H1 (cell line): ENCODE data around the gene TUBA4B. TPM values are rescaled to one million over a fixed set of nuclear protein-coding genes. Genes with fewer than 3 reads are reported as not detected.

Experiments
- CTCF ChIA-PET: fragments of 300-600 bp; sonication (Branson Sonifier 250); formaldehyde crosslinking; loops from one replicate; lab custom pipeline; 2021; ENCODE audit not compliant: partially characterized antibody; lab: Charles Lee
- POLR2A ChIA-PET: fragments of 300-600 bp; sonication (Branson Sonifier 250); formaldehyde crosslinking; loops from one replicate; lab custom pipeline; 2021; ENCODE audit warnings: inconsistent platforms; ENCODE audit not compliant: partially characterized antibody; lab: Charles Lee
- DNase-seq, 2 experiments: peaks; one replicate each; pipeline versions ENCODE4 v3.0.0 to v3.0.0-alpha.2; 2010 to 2022; ENCODE audit warnings: low spot score in 2 of 2, low read depth in 1 of 2, mixed read lengths in 1 of 2
- FAIRE-seq: peaks from 2 replicates; lab custom pipeline; 2011; peaks lifted over from hg19 to GRCh38; lab: Jason Lieb, UNC
- H2AFZ ChIP-seq: 2 replicates; pipeline ENCODE4 v1.8.1; 2012; ENCODE audit warnings: low read length, inconsistent platforms
- H2AK5ac ChIP-seq: 2 replicates; pipeline ENCODE4 v1.6.1; 2013; ENCODE audit warnings: low read depth, low read length
- H2BK120ac ChIP-seq: replicated peaks from 2 replicates; pipeline ENCODE3; 2013; ENCODE audit warnings: low read depth, low read length, inconsistent platforms
- H2BK12ac ChIP-seq: 2 replicates; pipeline ENCODE4 v1.6.1; 2013; ENCODE audit warnings: low read depth, low read length
- H2BK15ac ChIP-seq: 2 replicates; pipeline ENCODE4 v1.6.1; 2013; ENCODE audit warnings: low read length
- H2BK20ac ChIP-seq: 2 replicates; pipeline ENCODE4 v1.6.1; 2013; ENCODE audit warnings: low read length
- H2BK5ac ChIP-seq: 2 replicates; pipeline ENCODE4 v1.6.1; 2013; ENCODE audit warnings: low read depth, low read length
- H3K14ac ChIP-seq: 2 replicates; pipeline ENCODE4 v1.6.1; 2013; ENCODE audit warnings: inconsistent platforms; ENCODE audit not compliant: insufficient read length
- H3K18ac ChIP-seq: 2 replicates; pipeline ENCODE4 v1.6.1; 2013; ENCODE audit warnings: low read length; ENCODE audit errors: extremely low read depth
- H3K23ac ChIP-seq: 2 replicates; pipeline ENCODE4 v1.6.1; 2013; ENCODE audit warnings: inconsistent platforms; ENCODE audit not compliant: insufficient read length
- H3K23me2 ChIP-seq: 2 replicates; pipeline ENCODE4 v1.6.1; 2013; ENCODE audit warnings: low read depth, low read length
- H3K27ac ChIP-seq: 2 replicates; pipeline ENCODE4 v1.6.1; 2011; ENCODE audit warnings: low read depth, low read length, inconsistent platforms
- H3K27me3 ChIP-seq, 4 experiments: replicated peaks in 1 of 4; 1 replicate in 1 of 4; 2 replicates in 3 of 4; pipeline versions ENCODE4 v1.6.1 to v1.8.1; 2011 to 2013; ENCODE audit warnings: low read length in 3 of 4, mild to moderate bottlenecking in 3 of 4, inconsistent platforms in 2 of 4, mixed read lengths in 2 of 4, moderate library complexity in 1 of 4; ENCODE audit not compliant: control insufficient read depth in 3 of 4, insufficient read depth in 3 of 4; ENCODE audit errors: extremely low read depth in 1 of 4
- H3K36me3 ChIP-seq, 4 experiments: 2 replicates each; pipeline versions ENCODE4 v1.6.1 to v1.8.1; 2011 to 2013; ENCODE audit warnings: mild to moderate bottlenecking in 4 of 4, low read length in 3 of 4, moderate library complexity in 2 of 4, control low read depth in 1 of 4, inconsistent platforms in 1 of 4; ENCODE audit not compliant: insufficient read depth in 4 of 4, control insufficient read depth in 2 of 4
- H3K4ac ChIP-seq: replicated peaks from 2 replicates; pipeline ENCODE3; 2013; ENCODE audit warnings: low read length, low read depth, mixed read lengths, inconsistent platforms; ENCODE audit not compliant: insufficient read length
- H3K4me1 ChIP-seq, 4 experiments: replicated peaks in 1 of 4; 1 replicate in 1 of 4; 2 replicates in 3 of 4; pipeline versions ENCODE4 v1.6.1 to v1.8.1; 2011 to 2013; ENCODE audit warnings: low read length in 3 of 4, inconsistent platforms in 2 of 4, mixed read lengths in 1 of 4; ENCODE audit not compliant: insufficient read depth in 4 of 4, control insufficient read depth in 3 of 4
- H3K4me2 ChIP-seq, 2 experiments: 2 replicates each; pipeline versions ENCODE4 v1.6.1 to v1.8.1; 2011 to 2013; ENCODE audit warnings: low read depth in 2 of 2, low read length in 2 of 2, control low read depth in 1 of 2, inconsistent platforms in 1 of 2, mild to moderate bottlenecking in 1 of 2; ENCODE audit not compliant: insufficient read depth in 1 of 2
- H3K4me3 ChIP-seq, 4 experiments: fragments of 200-600, 300-600 bp in 1 of 4; sonication (generic), shearing (Covaris generic), sonication (Bioruptor Twin) in 1 of 4; 2 replicates each; pipeline versions ENCODE4 v1.5.1 to v1.8.1; 2011 to 2016; ENCODE audit warnings: low read length in 4 of 4, low read depth in 3 of 4, control low read depth in 2 of 4, inconsistent platforms in 2 of 4, mild to moderate bottlenecking in 2 of 4, mixed read lengths in 1 of 4, moderate library complexity in 1 of 4; ENCODE audit not compliant: insufficient read depth in 2 of 4; ENCODE audit errors: extremely low read depth in 1 of 4
- H3K56ac ChIP-seq: replicated peaks from 2 replicates; pipeline ENCODE3; 2013; ENCODE audit warnings: low read depth, mild to moderate bottlenecking, mixed read lengths, low read length, inconsistent platforms; ENCODE audit not compliant: insufficient read length
- H3K79me1 ChIP-seq: 2 replicates; pipeline ENCODE4 v1.6.1; 2013; ENCODE audit warnings: low read depth, low read length, control low read depth
- H3K79me2 ChIP-seq, 2 experiments: 2 replicates each; pipeline versions ENCODE4 v1.6.1 to v1.8.1; 2012 to 2013; ENCODE audit warnings: low read length in 2 of 2, mild to moderate bottlenecking in 2 of 2, inconsistent platforms in 1 of 2; ENCODE audit not compliant: insufficient read depth in 2 of 2, control insufficient read depth in 1 of 2
- H3K9ac ChIP-seq, 4 experiments: replicated peaks in 1 of 4; 1 replicate in 1 of 4; 2 replicates in 3 of 4; pipeline versions ENCODE4 v1.6.1 to v1.8.1; 2011 to 2013; ENCODE audit warnings: low read depth in 3 of 4, low read length in 3 of 4, control low read depth in 2 of 4, mild to moderate bottlenecking in 2 of 4, moderate library complexity in 2 of 4, inconsistent platforms in 1 of 4; ENCODE audit errors: extremely low read depth in 1 of 4
- H3K9me3 ChIP-seq, 2 experiments: 2 replicates each; pipeline versions ENCODE4 v1.6.1 to v1.8.1; 2012 to 2013; ENCODE audit warnings: mild to moderate bottlenecking in 2 of 2, moderate library complexity in 2 of 2, control low read depth in 1 of 2, inconsistent platforms in 1 of 2, low read depth in 1 of 2, low read length in 1 of 2, mixed read lengths in 1 of 2; ENCODE audit not compliant: insufficient read depth in 2 of 2
- H4K20me1 ChIP-seq, 2 experiments: replicated peaks in 1 of 2; 2 replicates each; pipeline versions ENCODE3 to v1.8.1; 2011 to 2013; ENCODE audit warnings: inconsistent platforms in 2 of 2, low read length in 2 of 2, mild to moderate bottlenecking in 1 of 2; ENCODE audit not compliant: insufficient read depth in 2 of 2, control insufficient read depth in 1 of 2
- H4K5ac ChIP-seq: 2 replicates; pipeline ENCODE4 v1.6.1; 2013; ENCODE audit warnings: low read length, low read depth, mixed read lengths, inconsistent platforms; ENCODE audit not compliant: insufficient read length
- H4K8ac ChIP-seq: 2 replicates; pipeline ENCODE4 v1.8.0; 2013; ENCODE audit warnings: mild to moderate bottlenecking, moderate library complexity, low read length, inconsistent platforms; ENCODE audit not compliant: insufficient read depth; ENCODE audit errors: extremely low read depth
- H4K91ac ChIP-seq: replicated peaks from 2 replicates; pipeline ENCODE3; 2013; ENCODE audit warnings: low read length, mixed read lengths, inconsistent platforms; ENCODE audit not compliant: insufficient read length
- BACH1 ChIP-seq: IDR thresholded peaks from 2 replicates; pipeline ENCODE4 v1.6.1; 2012; ENCODE audit warnings: low read length, improper control_type of control experiment
- CBX5 ChIP-seq: fragments of 300-800, 300-1000 bp; sonication (generic); IDR thresholded peaks from 2 replicates; pipeline ENCODE4 v1.7.1; 2016; ENCODE audit warnings: antibody characterized with exemption, low read length, low read depth
- JUND ChIP-seq: IDR thresholded peaks from 2 replicates; pipeline ENCODE4 v1.6.1; 2011; ENCODE audit warnings: mild to moderate bottlenecking, improper control_type of control experiment, low read length
- POLR2A ChIP-seq, 2 experiments: IDR thresholded peaks; 1 replicate in 1 of 2; 2 replicates in 1 of 2; pipeline ENCODE4 v1.6.1; 2011; ENCODE audit warnings: low read depth in 2 of 2, low read length in 2 of 2, mild to moderate bottlenecking in 2 of 2; ENCODE audit errors: control extremely low read depth in 1 of 2
- RAD21 ChIP-seq, 2 experiments: IDR thresholded peaks in 1 of 2; conservative IDR thresholded peaks in 1 of 2; 2 replicates each; pipeline ENCODE4 v1.6.1; 2011; ENCODE audit warnings: low read depth in 2 of 2, low read length in 2 of 2, improper control_type of control experiment in 1 of 2, inconsistent platforms in 1 of 2, mild to moderate bottlenecking in 1 of 2, moderate library complexity in 1 of 2
- RBBP5 ChIP-seq: IDR thresholded peaks from 2 replicates; pipeline ENCODE4 v1.7.1; 2012; ENCODE audit warnings: low read depth, mild to moderate bottlenecking, inconsistent platforms, low read length, moderate library complexity, borderline replicate concordance
- RXRA ChIP-seq: IDR thresholded peaks from 2 replicates; pipeline ENCODE4 v1.6.1; 2011; ENCODE audit warnings: low read depth, mild to moderate bottlenecking, low read length, moderate library complexity; ENCODE audit not compliant: insufficient read depth
- SIN3A ChIP-seq, 2 experiments: IDR thresholded peaks in 1 of 2; conservative IDR thresholded peaks in 1 of 2; 2 replicates each; pipeline ENCODE4 v1.6.1; 2011 to 2012; ENCODE audit warnings: low read length in 2 of 2, improper control_type of control experiment in 1 of 2, low read depth in 1 of 2, mild to moderate bottlenecking in 1 of 2
- SIRT6 ChIP-seq: IDR thresholded peaks from one replicate; pipeline ENCODE4 v1.7.1; 2012; ENCODE audit warnings: low read length, inconsistent platforms
- SP1 ChIP-seq: IDR thresholded peaks from 2 replicates; pipeline ENCODE4 v1.6.1; 2011; ENCODE audit warnings: low read depth, low read length
- SUZ12 ChIP-seq: fragments of 200-600 bp; sonication (generic); IDR thresholded peaks from 2 replicates; pipeline ENCODE4 v1.6.1; 2012; ENCODE audit warnings: mild to moderate bottlenecking, inconsistent platforms, low read length, moderate library complexity, mixed read lengths
- TAF7 ChIP-seq: optimal IDR thresholded peaks from 2 replicates; pipeline ENCODE3; 2011; ENCODE audit warnings: low read depth, mild to moderate bottlenecking, inconsistent platforms, low read length, moderate library complexity, borderline replicate concordance
- TEAD4 ChIP-seq: IDR thresholded peaks from 2 replicates; pipeline ENCODE4 v1.6.1; 2012; ENCODE audit warnings: low read depth, low read length, inconsistent platforms, mixed read lengths
- YY1 ChIP-seq: IDR thresholded peaks from 2 replicates; pipeline ENCODE4 v1.6.1; 2011; ENCODE audit warnings: low read depth, mild to moderate bottlenecking, low read length
- WGBS, 2 experiments: shearing (Covaris generic) in 1 of 2; methylation state at CpG; one replicate each; pipeline versions ENCODE4 v1.1.6 to v1.1.7; 2013 to 2015; ENCODE audit warnings: low lambda C conversion rate in 2 of 2, mixed read lengths in 2 of 2, inconsistent platforms in 1 of 2, low coverage in 1 of 2, missing lambda C conversion rate in 1 of 2; ENCODE audit not compliant: insufficient replicate concordance in 2 of 2, insufficient coverage in 1 of 2, insufficient read length in 1 of 2; ENCODE audit errors: extremely low coverage in 1 of 2, missing lambda C conversion rate in 1 of 2; 5-methylcytosine and 5-hydroxymethylcytosine counted together
- polyA plus RNA-seq, 7 experiments: library from polyadenylated mRNA; depleted of rRNA in 3 of 7; stranded (reverse) in 5 of 7; unstranded in 2 of 7; fragments of >200 nt in 5 of 7; fragments of 200-250 nt in 2 of 7; gene quantifications; 1 replicate in 5 of 7; 2 replicates in 1 of 7; 4 replicates in 1 of 7; pipeline versions ENCODE4 v1.2.1 to v1.2.3, GENCODE V29; 2011 to 2013; ENCODE audit warnings: missing spikeins in 2 of 7, mixed read lengths in 2 of 7
- total RNA-seq: library from RNA; stranded (reverse); fragmentation: NEBNext Ultra II Directional; extraction: Animal tissue kit (Norgen Biotek cat#: 25700); gene quantifications from 2 replicates; pipeline ENCODE4 v1.2.1, GENCODE V29; 2021
- TF ChIP-seq, protein P1 (sequence below): IDR thresholded peaks from 2 replicates; pipeline ENCODE4 v1.6.1; 2012; ENCODE audit warnings: inconsistent platforms

The TUBA4B gene
- total and polyA plus RNA-seq, 2 of the 8 experiments (the other 6 are each of a cell fraction or from before 2014, with no cell fraction given), result 0.08 to 0.24 TPM

DNA sequence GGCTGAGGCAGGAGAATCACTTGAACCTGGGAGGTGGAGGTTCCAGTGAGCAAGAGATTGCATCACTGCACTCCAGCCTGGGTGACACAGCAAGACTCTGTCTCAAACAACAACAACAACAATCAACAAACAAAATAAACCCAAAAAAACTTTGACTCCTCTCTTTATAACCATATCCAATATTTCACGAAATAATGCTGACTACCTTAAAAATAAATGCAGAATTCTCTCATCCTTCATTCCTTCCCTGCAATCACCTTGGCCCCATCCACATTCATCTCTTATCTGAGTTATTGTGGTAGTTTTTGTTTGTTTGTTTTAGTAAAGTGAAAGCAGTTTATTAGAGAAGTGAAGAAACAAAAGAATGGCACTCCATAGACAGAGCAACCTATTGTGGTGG is 53.0 kb downstream of the TUBA4B start:
- Histone ChIP-seq H3K4ac (no peak overlapping the region), H3K9ac (no peak overlapping the region), H4K8ac (no peak overlapping the region), H4K20me1 (peaks cover 0 to 1% of the 10 kb centered on the region in 2 experiments), H3K9me3 (no peaks in the 10 kb centered on the region), H3K14ac (no peak overlapping the region), H3K4me2 (no peak overlapping the region), H2BK15ac (no peak overlapping the region), H3K18ac (no peak overlapping the region), H3K27me3 (peaks cover 0 to 14% (median 12%) of the 10 kb centered on the region in 4 experiments; a peak in 4 of 7 replicates), H3K56ac (no peak overlapping the region), H4K91ac (no peak overlapping the region), H3K79me1 (no peaks in the 10 kb centered on the region), H2AK5ac (no peak overlapping the region), H3K36me3 (no peaks in the 10 kb centered on the region), H3K4me3 (no peak overlapping the region), H2BK5ac (no peak overlapping the region), H2BK20ac (no peak overlapping the region), H3K79me2 (no peaks in the 10 kb centered on the region), H3K27ac (no peak overlapping the region), H2BK12ac (no peak overlapping the region), H4K5ac (no peak overlapping the region), H2AFZ (no peak overlapping the region), H3K4me1 (peaks cover 0 to 9% (median 4%) of the 10 kb centered on the region in 4 experiments; a peak in 5 of 7 replicates), H2BK120ac (no peak overlapping the region), H3K23ac (no peak overlapping the region), H3K23me2 (peaks cover 11% of the 10 kb centered on the region; the same call in 1 of the 2 replicates)
- FAIRE-seq (no peak), DNase-seq (no peak)
- POLR2A ChIA-PET, result interaction anchor here (1.3 kb wide), 1 partner anchor 11 kb away, joined by 4 read pairs; no protein-coding TSS in a partner anchor
- CTCF ChIA-PET, result interaction anchor here (1.2 to 13.4 kb wide), 3 partner anchors 14 to 29 kb away, joined by 3 to 82 read pairs (median 6); no protein-coding TSS in a partner anchor
- 86 to 100% methylated on average over 1 of the region's 1 CpG for WGBS, 2 experiments
- TF ChIP-seq POLR2A (IDR thresholded peaks at IDR 0.05; ENCODE audit: control extremely low read depth in 1 of 2, low read depth in 2 of 2, low read length in 2 of 2), result no peak
- no peak for TF ChIP-seq SUZ12
- no peak for TF ChIP-seq TAF7
- no peak for TF ChIP-seq RXRA
- no peak for TF ChIP-seq RBBP5
- no peak for TF ChIP-seq YY1
- no peak for TF ChIP-seq RAD21 (IDR thresholded peaks at IDR 0.05 in 1 of 2, conservative IDR thresholded peaks at IDR 0.05 in 1 of 2; ENCODE audit: low read depth in 2 of 2, low read length in 2 of 2)
- no peak for TF ChIP-seq JUND
- no peak for TF ChIP-seq SIRT6
- TF ChIP-seq TEAD4, result no peak
- TF ChIP-seq SIN3A (conservative IDR thresholded peaks at IDR 0.05 in 1 of 2, IDR thresholded peaks at IDR 0.05 in 1 of 2; ENCODE audit: low read depth in 1 of 2, low read length in 2 of 2), result no peak
- TF ChIP-seq SP1, result no peak
- TF ChIP-seq, protein P1, sequence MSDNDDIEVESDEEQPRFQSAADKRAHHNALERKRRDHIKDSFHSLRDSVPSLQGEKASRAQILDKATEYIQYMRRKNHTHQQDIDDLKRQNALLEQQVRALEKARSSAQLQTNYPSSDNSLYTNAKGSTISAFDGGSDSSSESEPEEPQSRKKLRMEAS, result no peak
- no peak for TF ChIP-seq CBX5
- TF ChIP-seq BACH1, result no peak
